ENCODE measurements around the gene LCLAT1. TPM values are rescaled to one million over a fixed set of nuclear protein-coding genes. Genes with fewer than 3 reads are reported as not detected.

The LCLAT1 gene
- total RNA-seq, 2 experiments from 2014 or later: 9.2 to 19.6 TPM

DNA sequence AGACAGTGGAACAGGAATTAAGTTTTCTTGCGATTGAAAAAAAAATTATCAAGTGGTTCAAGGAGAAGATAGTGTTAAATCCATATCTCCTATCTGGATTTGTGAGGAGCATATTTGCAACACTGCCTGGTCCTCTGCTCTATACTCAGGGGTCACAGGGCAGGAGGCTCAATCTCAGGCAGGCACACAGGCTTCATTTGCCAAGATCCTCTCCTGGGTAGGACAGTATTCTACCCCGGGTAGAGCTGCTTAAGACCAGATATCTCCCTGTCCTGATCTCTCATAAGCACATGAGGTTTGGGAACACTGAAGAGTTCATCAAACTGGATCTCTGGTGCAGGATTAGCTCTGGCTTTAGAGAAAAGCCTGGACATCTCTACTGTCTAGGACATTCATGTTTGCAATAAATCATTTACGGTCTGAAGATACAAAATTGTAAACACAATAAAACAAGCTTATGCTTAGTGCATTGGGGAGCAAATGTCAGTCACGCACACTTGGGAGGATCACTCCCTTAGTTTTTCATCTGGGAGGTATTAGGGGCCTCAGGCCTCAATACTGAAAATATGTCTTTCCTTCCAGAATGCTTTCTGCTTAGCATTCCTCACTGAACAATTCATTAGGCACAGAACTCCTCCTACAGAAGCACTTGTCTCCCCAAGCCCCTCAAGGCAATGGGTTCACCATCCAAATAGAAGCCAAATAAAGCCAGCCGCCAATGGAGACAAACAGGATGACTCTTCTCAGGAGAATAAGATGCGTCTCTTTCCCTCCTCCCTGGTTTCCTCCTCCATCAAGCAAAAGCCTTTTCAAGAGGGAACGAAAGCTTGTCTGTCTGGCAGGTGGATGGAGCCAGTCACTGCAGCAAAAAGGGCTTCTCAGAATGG is 34.1 kb upstream of the LCLAT1 start:
- H3K4me3 ChIP-seq (ENCODE audit: low read depth, low read length, poor library complexity, severe bottlenecking): no peak overlapping the region
- no peak for DNase-seq (ENCODE audit: low spot score)
- intact Hi-C loops (cut with micrococcal nuclease; ENCODE audit: unreplicated experiment): no loop called here
- no peak overlapping the region for H2AFZ ChIP-seq (ENCODE audit: low read length)
- no peaks in the 10 kb centered on the region for H3K9me2 ChIP-seq (ENCODE audit: insufficient read depth, low read length)
- no peak for TF ChIP-seq EZH2phosphoT487 (IDR thresholded peaks at IDR 0.05; ENCODE audit: borderline replicate concordance, low read depth, low read length)
- TF ChIP-seq, protein P1, sequence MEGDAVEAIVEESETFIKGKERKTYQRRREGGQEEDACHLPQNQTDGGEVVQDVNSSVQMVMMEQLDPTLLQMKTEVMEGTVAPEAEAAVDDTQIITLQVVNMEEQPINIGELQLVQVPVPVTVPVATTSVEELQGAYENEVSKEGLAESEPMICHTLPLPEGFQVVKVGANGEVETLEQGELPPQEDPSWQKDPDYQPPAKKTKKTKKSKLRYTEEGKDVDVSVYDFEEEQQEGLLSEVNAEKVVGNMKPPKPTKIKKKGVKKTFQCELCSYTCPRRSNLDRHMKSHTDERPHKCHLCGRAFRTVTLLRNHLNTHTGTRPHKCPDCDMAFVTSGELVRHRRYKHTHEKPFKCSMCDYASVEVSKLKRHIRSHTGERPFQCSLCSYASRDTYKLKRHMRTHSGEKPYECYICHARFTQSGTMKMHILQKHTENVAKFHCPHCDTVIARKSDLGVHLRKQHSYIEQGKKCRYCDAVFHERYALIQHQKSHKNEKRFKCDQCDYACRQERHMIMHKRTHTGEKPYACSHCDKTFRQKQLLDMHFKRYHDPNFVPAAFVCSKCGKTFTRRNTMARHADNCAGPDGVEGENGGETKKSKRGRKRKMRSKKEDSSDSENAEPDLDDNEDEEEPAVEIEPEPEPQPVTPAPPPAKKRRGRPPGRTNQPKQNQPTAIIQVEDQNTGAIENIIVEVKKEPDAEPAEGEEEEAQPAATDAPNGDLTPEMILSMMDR (conservative IDR thresholded peaks at IDR 0.05; ENCODE audit: low read length): no peak
- ChIA-PET CTCF (ENCODE audit: unreplicated experiment) (no interaction called here), POLR2A (interaction anchor here (1.2 to 1.6 kb wide), 2 partner anchors 11 to 23 kb away, joined by 3 to 4 read pairs; no protein-coding TSS in a partner anchor)
- H3K9me3 ChIP-seq (ENCODE audit: low read length): no peaks in the 10 kb centered on the region
- H3K4me2 ChIP-seq (ENCODE audit: low read length): no peak overlapping the region
- no peaks in the 10 kb centered on the region for H3K4me1 ChIP-seq (ENCODE audit: insufficient read depth, low read length, poor library complexity, severe bottlenecking)
- no TSS peak for BruUV-seq (replicated peaks)
- H3K79me2 ChIP-seq (ENCODE audit: insufficient read depth, low read depth, low read length): no peaks in the 10 kb centered on the region
- no peaks in the 10 kb centered on the region for H3K36me3 ChIP-seq (ENCODE audit: insufficient read depth, low read length)
- H3K27ac ChIP-seq (ENCODE audit: low read depth, low read length, poor library complexity, severe bottlenecking): no peak overlapping the region
- no peaks in the 10 kb centered on the region for H4K20me1 ChIP-seq (ENCODE audit: insufficient read depth, low read length)

DNA sequence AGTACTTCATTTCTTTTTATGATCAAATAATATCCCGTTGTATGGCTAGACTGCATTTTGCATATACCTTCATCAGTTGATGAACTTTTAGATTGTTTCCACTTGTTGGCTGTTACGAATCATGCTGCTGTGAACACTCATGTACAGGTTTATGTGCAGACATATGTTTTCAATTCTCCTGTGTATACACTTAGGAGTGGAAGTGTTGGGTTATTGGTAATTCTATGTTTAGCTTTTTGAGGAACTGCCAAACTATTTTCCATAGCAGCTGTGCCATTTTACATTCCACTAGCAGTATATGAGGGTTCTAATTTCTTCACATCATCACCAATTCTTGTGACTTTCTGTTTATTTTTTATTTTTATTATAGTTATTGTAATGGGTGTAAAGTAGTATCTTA is 32.1 kb upstream of the LCLAT1 start:
- no TSS peak for BruUV-seq (replicated peaks)
- intact Hi-C loops (cut with micrococcal nuclease; ENCODE audit: unreplicated experiment): no loop called here
- H3K9me3 ChIP-seq (ENCODE audit: low read length): no peaks in the 10 kb centered on the region
- H3K36me3 ChIP-seq (ENCODE audit: insufficient read depth, low read length): no peaks in the 10 kb centered on the region
- H3K79me2 ChIP-seq (ENCODE audit: insufficient read depth, low read depth, low read length): no peaks in the 10 kb centered on the region
- CTCF ChIA-PET (ENCODE audit: unreplicated experiment): no interaction called here
- H3K27ac ChIP-seq (ENCODE audit: low read depth, low read length, poor library complexity, severe bottlenecking): no peak overlapping the region
- POLR2A ChIA-PET: no interaction called here
- H3K9me2 ChIP-seq (ENCODE audit: insufficient read depth, low read length): no peaks in the 10 kb centered on the region
- no peak for DNase-seq (ENCODE audit: low spot score)
- H4K20me1 ChIP-seq (ENCODE audit: insufficient read depth, low read length): no peaks in the 10 kb centered on the region
- H3K4me2 ChIP-seq (ENCODE audit: low read length): no peak overlapping the region
- no peaks in the 10 kb centered on the region for H3K4me1 ChIP-seq (ENCODE audit: insufficient read depth, low read length, poor library complexity, severe bottlenecking)
- H3K4me3 ChIP-seq (ENCODE audit: low read depth, low read length, poor library complexity, severe bottlenecking): no peak overlapping the region
- H2AFZ ChIP-seq (ENCODE audit: low read length): no peak overlapping the region
- TF ChIP-seq, protein P1 (conservative IDR thresholded peaks at IDR 0.05; ENCODE audit: low read length): no peak
- no peak for TF ChIP-seq EZH2phosphoT487 (IDR thresholded peaks at IDR 0.05; ENCODE audit: borderline replicate concordance, low read depth, low read length)

GRCh38 chr2:30417253-30417652 is 29.8 kb upstream of the LCLAT1 start:
- ChIA-PET CTCF (ENCODE audit: unreplicated experiment) (no interaction called here), POLR2A (no interaction called here)
- no peak overlapping the region for H3K4me3 ChIP-seq (ENCODE audit: low read depth, low read length, poor library complexity, severe bottlenecking)
- no TSS peak for BruUV-seq (replicated peaks)
- H3K27ac ChIP-seq (ENCODE audit: low read depth, low read length, poor library complexity, severe bottlenecking): no peak overlapping the region
- H3K79me2 ChIP-seq (ENCODE audit: insufficient read depth, low read depth, low read length): no peaks in the 10 kb centered on the region
- H2AFZ ChIP-seq (ENCODE audit: low read length): no peak overlapping the region
- H4K20me1 ChIP-seq (ENCODE audit: insufficient read depth, low read length): no peaks in the 10 kb centered on the region
- DNase-seq (ENCODE audit: low spot score): no peak
- intact Hi-C loops (cut with micrococcal nuclease; ENCODE audit: unreplicated experiment): no loop called here
- no peaks in the 10 kb centered on the region for H3K9me3 ChIP-seq (ENCODE audit: low read length)
- no peak overlapping the region for H3K4me2 ChIP-seq (ENCODE audit: low read length)
- TF ChIP-seq, protein P1 (conservative IDR thresholded peaks at IDR 0.05; ENCODE audit: low read length): no peak
- TF ChIP-seq EZH2phosphoT487 (IDR thresholded peaks at IDR 0.05; ENCODE audit: borderline replicate concordance, low read depth, low read length): no peak
- no peaks in the 10 kb centered on the region for H3K4me1 ChIP-seq (ENCODE audit: insufficient read depth, low read length, poor library complexity, severe bottlenecking)
- H3K9me2 ChIP-seq (ENCODE audit: insufficient read depth, low read length): no peaks in the 10 kb centered on the region
- H3K36me3 ChIP-seq (ENCODE audit: insufficient read depth, low read length): no peaks in the 10 kb centered on the region

All from OCI-LY7 (cell line).